Measurements from ENCODE around the gene BRIX1. TPM values are rescaled to one million over a fixed set of nuclear protein-coding genes. Genes with fewer than 3 reads are reported as not detected.

The BRIX1 gene
- total and polyA plus RNA-seq, 2 of the 13 experiments (the other 11 are each of a cell fraction or from before 2014, with no cell fraction given), result 23.6 to 78.4 TPM

DNA sequence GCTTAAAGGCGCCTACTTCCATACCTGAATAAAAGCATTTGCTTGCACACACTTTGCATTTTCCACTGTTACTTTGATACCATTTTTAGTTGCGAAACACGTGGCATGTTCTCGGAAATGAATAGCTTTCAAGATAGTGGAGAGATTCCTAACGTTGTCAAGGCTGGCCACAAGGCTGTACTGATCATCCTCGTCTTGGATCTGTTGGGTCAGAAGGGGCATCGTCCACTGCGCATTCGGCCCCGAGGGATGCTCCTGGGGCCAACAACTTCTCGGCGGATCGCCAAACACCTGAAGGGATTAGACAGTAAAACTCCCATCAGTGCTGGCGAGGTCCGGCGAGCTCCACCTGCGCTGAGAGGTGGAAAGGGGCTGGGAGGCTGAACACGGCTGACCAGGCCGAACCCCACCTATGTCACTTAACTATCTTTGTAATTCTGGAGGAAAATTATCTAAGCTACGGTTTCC is 806 bp upstream of the BRIX1 start (continued):
- no peak for TF ChIP-seq ZNF337 (CRISPR knock-in tag; IDR thresholded peaks at IDR 0.05; ENCODE audit: borderline replicate concordance, low read depth)
- TF ChIP-seq, protein P1, sequence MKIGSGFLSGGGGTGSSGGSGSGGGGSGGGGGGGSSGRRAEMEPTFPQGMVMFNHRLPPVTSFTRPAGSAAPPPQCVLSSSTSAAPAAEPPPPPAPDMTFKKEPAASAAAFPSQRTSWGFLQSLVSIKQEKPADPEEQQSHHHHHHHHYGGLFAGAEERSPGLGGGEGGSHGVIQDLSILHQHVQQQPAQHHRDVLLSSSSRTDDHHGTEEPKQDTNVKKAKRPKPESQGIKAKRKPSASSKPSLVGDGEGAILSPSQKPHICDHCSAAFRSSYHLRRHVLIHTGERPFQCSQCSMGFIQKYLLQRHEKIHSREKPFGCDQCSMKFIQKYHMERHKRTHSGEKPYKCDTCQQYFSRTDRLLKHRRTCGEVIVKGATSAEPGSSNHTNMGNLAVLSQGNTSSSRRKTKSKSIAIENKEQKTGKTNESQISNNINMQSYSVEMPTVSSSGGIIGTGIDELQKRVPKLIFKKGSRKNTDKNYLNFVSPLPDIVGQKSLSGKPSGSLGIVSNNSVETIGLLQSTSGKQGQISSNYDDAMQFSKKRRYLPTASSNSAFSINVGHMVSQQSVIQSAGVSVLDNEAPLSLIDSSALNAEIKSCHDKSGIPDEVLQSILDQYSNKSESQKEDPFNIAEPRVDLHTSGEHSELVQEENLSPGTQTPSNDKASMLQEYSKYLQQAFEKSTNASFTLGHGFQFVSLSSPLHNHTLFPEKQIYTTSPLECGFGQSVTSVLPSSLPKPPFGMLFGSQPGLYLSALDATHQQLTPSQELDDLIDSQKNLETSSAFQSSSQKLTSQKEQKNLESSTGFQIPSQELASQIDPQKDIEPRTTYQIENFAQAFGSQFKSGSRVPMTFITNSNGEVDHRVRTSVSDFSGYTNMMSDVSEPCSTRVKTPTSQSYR (CRISPR knock-in tag; IDR thresholded peaks at IDR 0.05; ENCODE audit: borderline replicate concordance), result no peak
- TF ChIP-seq TAF15 (IDR thresholded peaks at IDR 0.05; ENCODE audit: low read depth, low read length, poor library complexity, severe bottlenecking), result no peak
- TF ChIP-seq SIN3A (IDR thresholded peaks at IDR 0.05; ENCODE audit: borderline replicate concordance, low read depth, low read length), result no peak
- TF ChIP-seq HOXA7 (CRISPR knock-in tag; IDR thresholded peaks at IDR 0.05), result no peak
- TF ChIP-seq SMAD1 (CRISPR knock-in tag; IDR thresholded peaks at IDR 0.05; ENCODE audit: borderline replicate concordance, low read depth), result no peak
- no peak for TF ChIP-seq SIX4 (CRISPR knock-in tag; IDR thresholded peaks at IDR 0.05)
- no peak for TF ChIP-seq PLRG1 (conservative IDR thresholded peaks at IDR 0.05)
- no peak for TF ChIP-seq AGO2 (optimal IDR thresholded peaks at IDR 0.05; ENCODE audit: low read depth, low read length)
- TF ChIP-seq CEBPB (IDR thresholded peaks at IDR 0.05; ENCODE audit: borderline replicate concordance, low read depth, low read length), result peak; percentile 44; the same call in 1 of the 2 replicates
- no peak for TF ChIP-seq EED (CRISPR knock-in tag; IDR thresholded peaks at IDR 0.05)
- no peak for TF ChIP-seq CBFB (CRISPR knock-in tag; IDR thresholded peaks at IDR 0.05)
- no peak for TF ChIP-seq ZNF570 (CRISPR knock-in tag; IDR thresholded peaks at IDR 0.05; ENCODE audit: borderline replicate concordance)
- TF ChIP-seq THAP11 (CRISPR knock-in tag; IDR thresholded peaks at IDR 0.05), result no peak
- no peak for TF ChIP-seq ZFP36L2 (CRISPR knock-in tag; IDR thresholded peaks at IDR 0.05)
- TF ChIP-seq, protein P2, sequence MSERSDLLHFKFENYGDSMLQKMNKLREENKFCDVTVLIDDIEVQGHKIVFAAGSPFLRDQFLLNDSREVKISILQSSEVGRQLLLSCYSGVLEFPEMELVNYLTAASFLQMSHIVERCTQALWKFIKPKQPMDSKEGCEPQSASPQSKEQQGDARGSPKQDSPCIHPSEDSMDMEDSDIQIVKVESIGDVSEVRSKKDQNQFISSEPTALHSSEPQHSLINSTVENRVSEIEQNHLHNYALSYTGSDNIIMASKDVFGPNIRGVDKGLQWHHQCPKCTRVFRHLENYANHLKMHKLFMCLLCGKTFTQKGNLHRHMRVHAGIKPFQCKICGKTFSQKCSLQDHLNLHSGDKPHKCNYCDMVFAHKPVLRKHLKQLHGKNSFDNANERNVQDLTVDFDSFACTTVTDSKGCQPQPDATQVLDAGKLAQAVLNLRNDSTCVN (CRISPR knock-in tag; IDR thresholded peaks at IDR 0.05; ENCODE audit: borderline replicate concordance), result no peak
- TF ChIP-seq, protein P3, sequence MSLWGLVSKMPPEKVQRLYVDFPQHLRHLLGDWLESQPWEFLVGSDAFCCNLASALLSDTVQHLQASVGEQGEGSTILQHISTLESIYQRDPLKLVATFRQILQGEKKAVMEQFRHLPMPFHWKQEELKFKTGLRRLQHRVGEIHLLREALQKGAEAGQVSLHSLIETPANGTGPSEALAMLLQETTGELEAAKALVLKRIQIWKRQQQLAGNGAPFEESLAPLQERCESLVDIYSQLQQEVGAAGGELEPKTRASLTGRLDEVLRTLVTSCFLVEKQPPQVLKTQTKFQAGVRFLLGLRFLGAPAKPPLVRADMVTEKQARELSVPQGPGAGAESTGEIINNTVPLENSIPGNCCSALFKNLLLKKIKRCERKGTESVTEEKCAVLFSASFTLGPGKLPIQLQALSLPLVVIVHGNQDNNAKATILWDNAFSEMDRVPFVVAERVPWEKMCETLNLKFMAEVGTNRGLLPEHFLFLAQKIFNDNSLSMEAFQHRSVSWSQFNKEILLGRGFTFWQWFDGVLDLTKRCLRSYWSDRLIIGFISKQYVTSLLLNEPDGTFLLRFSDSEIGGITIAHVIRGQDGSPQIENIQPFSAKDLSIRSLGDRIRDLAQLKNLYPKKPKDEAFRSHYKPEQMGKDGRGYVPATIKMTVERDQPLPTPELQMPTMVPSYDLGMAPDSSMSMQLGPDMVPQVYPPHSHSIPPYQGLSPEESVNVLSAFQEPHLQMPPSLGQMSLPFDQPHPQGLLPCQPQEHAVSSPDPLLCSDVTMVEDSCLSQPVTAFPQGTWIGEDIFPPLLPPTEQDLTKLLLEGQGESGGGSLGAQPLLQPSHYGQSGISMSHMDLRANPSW (CRISPR knock-in tag; IDR thresholded peaks at IDR 0.05; ENCODE audit: borderline replicate concordance), result no peak
- TF ChIP-seq, protein P4, sequence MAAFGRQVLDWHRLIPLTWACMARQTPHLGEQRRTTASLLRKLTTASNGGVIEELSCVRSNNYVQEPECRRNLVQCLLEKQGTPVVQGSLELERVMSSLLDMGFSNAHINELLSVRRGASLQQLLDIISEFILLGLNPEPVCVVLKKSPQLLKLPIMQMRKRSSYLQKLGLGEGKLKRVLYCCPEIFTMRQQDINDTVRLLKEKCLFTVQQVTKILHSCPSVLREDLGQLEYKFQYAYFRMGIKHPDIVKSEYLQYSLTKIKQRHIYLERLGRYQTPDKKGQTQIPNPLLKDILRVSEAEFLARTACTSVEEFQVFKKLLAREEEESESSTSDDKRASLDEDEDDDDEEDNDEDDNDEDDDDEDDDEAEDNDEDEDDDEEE (CRISPR knock-in tag; IDR thresholded peaks at IDR 0.05), result 0 out of 2 replicates have a peak, but pooled peaks have one; percentile 12
- TF ChIP-seq ATAD3A (CRISPR knock-in tag; IDR thresholded peaks at IDR 0.05), result no peak
- TF ChIP-seq TOE1 (CRISPR knock-in tag; IDR thresholded peaks at IDR 0.05), result 0 out of 2 replicates have a peak, but pooled peaks have one; percentile 3

Measured in HepG2 (cell line).